ENCODE results near the gene PIK3CD. TPM values are rescaled to one million over a fixed set of nuclear protein-coding genes. Genes with fewer than 3 reads are reported as not detected.

The PIK3CD gene
- total and polyA plus RNA-seq, 10 of the 15 experiments (the other 5 are each of a cell fraction or from before 2014, with no cell fraction given) = 7.0 to 101 (median 51.1) TPM

GRCh38 chr1:9717193-9718005, 65.9 kb downstream of the PIK3CD start (continued):
- TF ChIP-seq RFX5 (IDR thresholded peaks at IDR 0.05; ENCODE audit: low read depth, low read length) (no peak), NFYB (IDR thresholded peaks at IDR 0.05; ENCODE audit: insufficient read depth, low read depth, low read length) (peak; percentile 52; the same call in 1 of the 2 replicates), PAX8 (IDR thresholded peaks at IDR 0.05) (no peak), SKIL (IDR thresholded peaks at IDR 0.05; ENCODE audit: low read depth, poor library complexity, severe bottlenecking) (no peak), ZSCAN29 (IDR thresholded peaks at IDR 0.05) (no peak), GATAD2B (conservative IDR thresholded peaks at IDR 0.05; ENCODE audit: low read depth) (0 out of 2 replicates have a peak, but pooled peaks have one; percentile 32), HDAC6 (IDR thresholded peaks at IDR 0.05; ENCODE audit: unreplicated experiment) (no peak), IRF4 (IDR thresholded peaks at IDR 0.05; ENCODE audit: low read depth, low read length) (0 out of 2 replicates have a peak, but pooled peaks have one; percentile 19), HDAC2 (IDR thresholded peaks at IDR 0.05) (no peak), POLR2AphosphoS2 (IDR thresholded peaks at IDR 0.05; ENCODE audit: low read depth, low read length) (peak; percentile 32; the same call in 1 of the 2 replicates), ZNF622 (IDR thresholded peaks at IDR 0.05) (no peak), ZBTB33 (IDR thresholded peaks at IDR 0.05) (no peak), KAT2A (conservative IDR thresholded peaks at IDR 0.05; ENCODE audit: control insufficient read depth, low read depth, low read length) (no peak), ETV6 (conservative IDR thresholded peaks at IDR 0.05 in 1 of 2, IDR thresholded peaks at IDR 0.05 in 1 of 2; ENCODE audit: borderline replicate concordance in 1 of 2, low read depth in 1 of 2) (no peak), TCF7 (IDR thresholded peaks at IDR 0.05; ENCODE audit: borderline replicate concordance) (no peak), ZNF384 (IDR thresholded peaks at IDR 0.05; ENCODE audit: borderline replicate concordance, low read depth, low read length) (no peak), EZH2 (IDR thresholded peaks at IDR 0.05; ENCODE audit: borderline replicate concordance, control insufficient read depth, low read depth, low read length) (no peak), NFYA (IDR thresholded peaks at IDR 0.05; ENCODE audit: borderline replicate concordance, low read depth, low read length) (no peak), SRF (IDR thresholded peaks at IDR 0.05; ENCODE audit: low read depth in 2 of 2, low read length in 2 of 2) (no peak), NFIC (IDR thresholded peaks at IDR 0.05; ENCODE audit: low read depth, low read length) (no peak), RAD21 (IDR thresholded peaks at IDR 0.05; ENCODE audit: insufficient read depth, low read depth, low read length) (no peak), CEBPB (IDR thresholded peaks at IDR 0.05; ENCODE audit: borderline replicate concordance in 1 of 2, low read depth in 2 of 2, low read length in 2 of 2) (no peak), ASH2L (IDR thresholded peaks at IDR 0.05; ENCODE audit: borderline replicate concordance, low read depth) (no peak)
